Measurements from ENCODE around the gene AQP2.
"Not testable (repeated sequence)": the region's sequence is repeated elsewhere in the genome, so short reads cannot be mapped to it uniquely, and the experiment has no call there.

The AQP2 gene

GRCh38 chr12:49972641-49973360, 22.3 kb downstream of the AQP2 start, which contains the start of gene AQP6:
Gene AQP6, plus strand, starts transcription at chr12:49972947. Its CDS starts 227 bp downstream, at chr12:49973174.
- DNase-seq = no peak

- no peak for DNase-seq
Observed at GRCh38 chr12:49973361-49973830, 22.9 kb downstream of the AQP2 start.

- peak; percentile 15 for DNase-seq
Observed at GRCh38 chr12:49974231-49974675, 23.7 kb downstream of the AQP2 start.

GRCh38 chr12:49974677-49975317, 24.3 kb downstream of the AQP2 start:
- DNase-seq = no peak

GRCh38 chr12:49975318-49975761, 24.8 kb downstream of the AQP2 start:
- no peak for DNase-seq

- DNase-seq = no peak
Observed at GRCh38 chr12:49976557-49976956, 26.0 kb downstream of the AQP2 start.

GRCh38 chr12:49978125-49978524, 27.6 kb downstream of the AQP2 start:
- no peak for DNase-seq

- DNase-seq = no peak
Observed at GRCh38 chr12:49979016-49979586, 28.6 kb downstream of the AQP2 start.

GRCh38 chr12:49979791-49980190, 29.3 kb downstream of the AQP2 start:
- no peak for DNase-seq

GRCh38 chr12:49980501-49981349, 30.2 kb downstream of the AQP2 start:
- DNase-seq = no peak

- DNase-seq = no peak
Observed at GRCh38 chr12:49982246-49983087, 31.9 kb downstream of the AQP2 start.

GRCh38 chr12:49983892-49984291, 33.4 kb downstream of the AQP2 start:
- peak; percentile 73 for DNase-seq

- peak; percentile 34 for DNase-seq
Observed at GRCh38 chr12:49984476-49985359, 34.2 kb downstream of the AQP2 start.

- DNase-seq = peak; percentile 42
Observed at GRCh38 chr12:49985981-49986380, 35.4 kb downstream of the AQP2 start.

- not testable (repeated sequence) for DNase-seq
Observed at GRCh38 chr12:49986476-49986875, 35.9 kb downstream of the AQP2 start.

- DNase-seq = peak; percentile 65
Observed at GRCh38 chr12:49987625-49988303, 37.2 kb downstream of the AQP2 start.

GRCh38 chr12:49989400-49989799, 38.9 kb downstream of the AQP2 start:
- not testable (repeated sequence) for DNase-seq

GRCh38 chr12:49990273-49990672, 39.7 kb downstream of the AQP2 start:
- no peak for DNase-seq

GRCh38 chr12:49998453-49998852, 47.9 kb downstream of the AQP2 start:
- DNase-seq = no peak

- no peak for DNase-seq
Observed at GRCh38 chr12:50003595-50003994, 53.1 kb downstream of the AQP2 start.

Measured in NCI-H1092 treated with DMSO at 0.1 percent for 48 hours (cell line).